ENCODE data around the gene IL1RAP. TPM values are rescaled to one million over a fixed set of nuclear protein-coding genes. Genes with fewer than 3 reads are reported as not detected.

IL1RAP gene
- total and polyA plus RNA-seq, 8 donors, result 0.76 to 54.8 (median 6.3) TPM; not detected in 2

DNA sequence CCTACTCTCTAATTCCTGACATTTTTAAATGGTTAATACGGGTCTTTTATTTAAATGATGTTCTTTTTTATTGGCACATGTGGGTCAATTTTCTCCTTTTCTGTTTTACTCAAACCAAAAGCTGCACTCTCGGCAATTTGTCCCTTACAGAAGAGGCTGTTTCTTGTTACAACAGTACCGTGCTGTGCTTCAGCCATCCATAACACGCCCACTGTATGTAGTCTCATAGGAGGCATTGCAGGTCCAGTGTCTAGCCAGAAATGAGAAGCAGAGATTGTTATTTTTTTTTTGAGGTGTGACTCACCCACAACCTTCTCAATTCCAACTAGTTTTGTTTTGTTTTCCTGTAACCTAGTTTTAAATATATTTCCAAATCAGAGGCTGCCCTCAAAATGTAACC is 184.0 kb downstream of the IL1RAP start:
- Histone ChIP-seq H3K4me3 (no peak overlapping the region), H3K27ac (no peak overlapping the region), H3K27me3 (no peaks in the 10 kb centered on the region), H3K36me3 (no peaks in the 10 kb centered on the region), H3K4me1 (peaks cover 0 to 20% (median 11%) of the 10 kb centered on the region in 4 donors), H3K9me3 (no peaks in the 10 kb centered on the region)
- TF ChIP-seq EP300 (IDR thresholded peaks at IDR 0.05), result no peak
- no peak for TF ChIP-seq CTCF (IDR thresholded peaks at IDR 0.05)
- no peak for TF ChIP-seq POLR2AphosphoS5 (IDR thresholded peaks at IDR 0.05)
- TF ChIP-seq POLR2A (IDR thresholded peaks at IDR 0.05), result no peak
- DNase-seq, result no peak
- intact Hi-C loops (cut with DNase I; ENCODE audit: low total_unique reads), result no loop called here
- 51 to 64% (median 60%) methylated on average over 4 of the region's 4 CpGs for WGBS, 5 donors

DNA sequence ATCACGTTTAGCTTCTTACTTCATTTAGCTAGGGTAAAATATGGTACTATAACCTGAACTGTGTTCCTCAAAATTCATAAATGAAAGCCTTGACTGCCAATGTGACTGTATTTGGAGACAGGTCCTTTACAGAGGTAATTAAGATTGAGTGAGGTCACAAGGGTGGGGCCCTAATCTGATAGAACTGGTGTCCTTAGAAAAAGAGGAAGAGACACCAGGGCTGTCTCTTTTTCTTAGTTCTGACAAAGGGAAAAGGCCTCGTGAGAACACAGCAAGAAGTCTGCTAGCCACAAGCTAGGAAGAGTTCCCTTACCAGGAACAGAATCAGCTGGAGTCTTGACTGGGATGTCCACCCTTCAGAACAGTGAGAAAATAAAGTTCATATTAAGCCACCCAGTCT is 185.9 kb downstream of the IL1RAP start:
- intact Hi-C loops (cut with DNase I; ENCODE audit: low total_unique reads), result no loop called here
- 71 to 86% (median 82%) methylated on average over 2 of the region's 2 CpGs for WGBS, 5 donors
- Histone ChIP-seq H3K4me1 (peaks cover 0 to 16% (median 7%) of the 10 kb centered on the region in 4 donors), H3K27me3 (no peaks in the 10 kb centered on the region), H3K4me3 (no peak overlapping the region), H3K36me3 (no peaks in the 10 kb centered on the region), H3K27ac (no peak overlapping the region), H3K9me3 (no peaks in the 10 kb centered on the region)
- no peak for DNase-seq
- TF ChIP-seq POLR2AphosphoS5 (IDR thresholded peaks at IDR 0.05) (no peak), EP300 (IDR thresholded peaks at IDR 0.05) (no peak), CTCF (IDR thresholded peaks at IDR 0.05) (no peak), POLR2A (IDR thresholded peaks at IDR 0.05) (no peak)

DNA sequence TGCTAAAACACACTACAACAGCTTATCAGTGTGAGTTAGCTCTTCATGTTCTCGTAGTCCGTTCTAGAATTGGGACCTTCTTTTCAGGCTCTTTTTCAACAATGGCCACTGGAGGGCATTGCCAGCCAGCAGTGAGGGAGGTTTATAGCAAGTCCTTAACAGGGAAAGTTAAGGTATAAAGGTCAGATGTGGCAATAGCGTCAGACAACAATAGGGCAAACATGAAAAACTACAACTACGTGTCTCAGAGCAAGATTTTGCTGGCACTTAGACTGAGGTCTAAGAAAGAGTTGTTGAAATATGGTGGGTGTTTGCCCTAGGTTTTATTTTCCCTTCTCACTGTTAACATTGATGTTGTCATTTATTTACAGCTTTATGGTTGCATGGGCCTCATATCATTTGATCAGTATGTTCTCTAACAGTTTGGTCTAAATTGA is 187.2 kb downstream of the IL1RAP start:
- 11 to 36% (median 21%) methylated on average over 4 of the region's 4 CpGs for WGBS, 5 donors
- peak in 1 of 3 donors; percentile 14 for TF ChIP-seq POLR2AphosphoS5 (IDR thresholded peaks at IDR 0.05)
- TF ChIP-seq EP300 (IDR thresholded peaks at IDR 0.05), result no peak
- peak in 4 of 7 experiments; percentile 23 to 64 (median 47) for TF ChIP-seq CTCF (IDR thresholded peaks at IDR 0.05)
- Histone ChIP-seq H3K9me3 (no peaks in the 10 kb centered on the region), H3K27ac (no peak overlapping the region), H3K4me1 (peaks cover 0 to 9% (median 6%) of the 10 kb centered on the region in 4 donors), H3K4me3 (no peak overlapping the region), H3K36me3 (no peaks in the 10 kb centered on the region), H3K27me3 (no peaks in the 10 kb centered on the region)
- intact Hi-C loops (cut with DNase I; ENCODE audit: low total_unique reads), result no loop called here
- DNase-seq, result peak; percentile 65 to 87

- Histone ChIP-seq H3K27ac (no peak overlapping the region), H3K9me3 (no peaks in the 10 kb centered on the region), H3K36me3 (no peaks in the 10 kb centered on the region), H3K27me3 (no peaks in the 10 kb centered on the region), H3K4me1 (no peaks in the 10 kb centered on the region), H3K4me3 (no peak overlapping the region)
- no peak for TF ChIP-seq POLR2AphosphoS5 (IDR thresholded peaks at IDR 0.05)
- TF ChIP-seq POLR2A (IDR thresholded peaks at IDR 0.05), result no peak
- TF ChIP-seq CTCF (IDR thresholded peaks at IDR 0.05), result no peak
- no peak for TF ChIP-seq EP300 (IDR thresholded peaks at IDR 0.05)
- WGBS, 5 donors, result 63 to 76% (median 71%) methylated on average over 3 of the region's 3 CpGs
- no peak for DNase-seq
- intact Hi-C loops (cut with DNase I; ENCODE audit: low total_unique reads), result no loop called here
Measured at GRCh38 chr3:190706582-190706981, 192.7 kb downstream of the IL1RAP start.

Other genes with a start within 250 kb of the IL1RAP start
- gene CLDN1, start 191.6 kb upstream of the IL1RAP start, total RNA-seq, result 1 to 10 TPM in 2 of 5 donors, not detected in 3; 4.9 to 7.0 TPM
- 10 to 100 TPM in 1 of 3 donors, 1 to 10 TPM in 1, under 1 TPM in 1; 0.62 to 15.6 (median 1.1) TPM for gene CLDN1, start 191.6 kb upstream of the IL1RAP start, polyA plus RNA-seq
- gene CLDN16, start 125.9 kb upstream of the IL1RAP start, total RNA-seq, result under 1 TPM in 1 of 5 donors, not detected in 4; 0.29 TPM
- gene CLDN16, start 125.9 kb upstream of the IL1RAP start, polyA plus RNA-seq, result under 1 TPM in 1 of 3 donors, not detected in 2; 0.10 TPM
- not detected for gene TMEM207, start 64.2 kb upstream of the IL1RAP start, total RNA-seq
- not detected for gene TMEM207, start 64.2 kb upstream of the IL1RAP start, polyA plus RNA-seq